Stimulated activated CD4-positive, alpha-beta T cell treated with anti-CD3 and anti-CD28 coated beads, Interleukin-12 subunit alpha, Interleukin-12 subunit beta, amount 100 ng/mL, for 24 hours (primary cell): ENCODE results near the gene LSM5.
A peak's percentile ranks its signal among the peaks of the same experiment; 100 is the strongest.
"Not testable (repeated sequence)": the region's sequence is repeated elsewhere in the genome, so short reads cannot be mapped to it uniquely, and the experiment has no call there.

Source experiments
- DNase-seq, 2 experiments: peaks; one replicate each; pipeline ENCODE4 v3.0.0-alpha.2; 2020; ENCODE audit warnings: low read depth in 2 of 2

LSM5 gene

DNA sequence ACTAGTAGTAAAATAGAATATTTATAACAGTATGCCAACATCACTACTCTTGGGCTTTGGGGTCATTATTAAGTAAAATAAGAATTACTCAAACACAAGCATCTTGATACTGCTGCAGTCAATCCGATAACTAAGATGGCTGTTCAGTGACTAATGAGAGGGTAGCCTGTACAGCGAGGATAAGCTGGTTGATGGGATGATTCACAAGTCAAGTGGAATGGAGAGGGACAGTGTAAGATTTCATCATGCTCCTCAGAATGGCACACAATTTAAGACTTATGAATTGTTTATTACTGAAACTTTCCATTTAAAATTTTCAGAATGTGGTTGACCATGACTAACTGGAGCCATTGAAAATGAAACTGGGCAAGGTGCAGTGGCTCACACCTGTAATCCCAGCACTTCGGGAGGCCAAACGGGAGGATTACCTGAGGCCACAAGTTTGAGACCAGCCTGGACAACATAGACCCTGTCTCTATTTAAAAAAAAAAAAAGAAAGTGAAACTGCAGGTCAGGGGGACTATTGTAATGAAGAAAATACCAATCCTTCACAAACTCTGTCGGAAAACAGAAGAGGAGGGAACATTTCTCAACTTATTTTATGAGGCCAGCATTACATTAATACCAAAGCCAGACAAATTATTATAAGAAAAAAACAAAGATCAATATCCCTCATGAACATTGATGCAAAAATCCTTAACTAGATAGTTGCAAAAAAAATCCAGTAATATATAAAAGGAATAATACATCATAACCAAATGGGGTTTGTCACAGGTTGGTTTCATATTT, 16.3 kb upstream of the LSM5 start:
- no peak for DNase-seq

DNA sequence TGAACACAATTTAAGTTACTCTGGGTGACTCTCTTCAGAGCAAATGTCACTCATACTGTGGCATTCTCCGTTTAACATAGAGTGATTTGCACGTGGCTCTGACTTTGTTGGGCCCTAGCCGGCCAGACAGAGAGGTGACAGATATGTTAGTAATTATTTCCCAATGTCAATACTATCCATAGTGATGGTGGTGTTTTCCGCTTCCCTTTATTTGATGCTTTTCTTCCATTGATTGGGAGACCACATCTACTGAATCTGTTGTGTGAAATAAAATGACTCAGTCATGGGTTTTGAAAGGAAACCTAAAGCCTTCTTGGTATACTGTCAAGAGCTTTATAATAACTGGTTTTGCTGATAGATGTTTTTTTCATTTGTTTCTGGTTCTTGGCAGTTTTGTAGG, 12.5 kb upstream of the LSM5 start:
- DNase-seq: no peak

DNA sequence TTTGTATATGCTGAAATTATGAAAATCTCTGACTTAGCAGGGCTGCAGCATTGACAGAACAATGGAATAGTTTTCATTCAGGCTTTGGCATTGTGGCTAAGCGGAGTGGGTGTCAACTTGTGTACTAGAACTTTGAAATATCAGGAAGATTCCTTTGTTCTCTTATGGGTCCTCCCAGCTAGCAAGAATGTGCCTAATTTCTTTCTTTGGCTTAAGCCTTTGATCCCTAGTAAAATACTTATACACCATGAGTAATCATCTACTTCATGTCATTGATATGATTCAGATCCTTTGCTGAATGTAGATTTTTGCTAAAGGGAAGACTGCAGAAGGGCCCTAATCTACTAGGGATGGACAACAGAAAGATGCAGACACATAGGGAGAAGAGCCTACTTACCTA, 11.3 kb upstream of the LSM5 start:
- no peak for DNase-seq

DNA sequence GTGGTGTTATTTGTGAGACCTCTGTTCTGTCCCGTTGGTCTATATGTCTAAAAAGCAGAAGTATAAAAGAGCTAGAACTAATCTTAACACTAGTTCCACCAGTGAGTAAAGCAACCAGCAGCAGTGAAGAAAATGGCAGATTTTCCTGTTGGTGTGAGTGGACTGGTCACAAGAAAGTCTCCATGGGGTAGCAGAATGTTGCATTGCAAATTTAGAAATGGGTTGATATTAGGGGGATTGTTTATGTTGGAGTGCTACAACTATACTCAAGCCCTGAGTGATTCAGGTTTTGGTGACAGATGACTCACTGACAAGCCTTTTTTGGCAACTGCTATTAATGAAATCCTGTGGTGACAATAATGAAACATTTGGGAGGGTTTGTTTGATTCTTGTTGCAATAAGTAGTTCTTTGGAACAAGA, 10.8 kb upstream of the LSM5 start:
- no peak for DNase-seq

DNA sequence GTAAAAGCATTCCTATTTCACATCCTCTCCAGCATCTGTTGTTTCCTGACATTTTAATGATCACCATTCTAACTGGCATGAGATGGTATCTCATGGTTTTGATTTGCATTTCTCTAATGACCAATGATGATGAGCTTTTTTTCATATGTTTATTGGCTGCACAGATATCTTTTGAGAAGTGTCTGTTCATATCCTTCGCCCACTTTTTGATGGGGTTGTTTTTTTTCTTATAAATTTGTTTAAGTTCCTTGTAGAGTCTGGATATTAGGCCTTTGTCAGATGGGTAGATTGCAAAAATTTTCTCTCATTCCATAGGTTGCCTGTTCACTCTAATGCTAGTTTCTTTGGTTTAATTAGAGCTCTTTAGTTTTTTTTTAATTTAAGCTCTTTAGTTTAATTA, 10.0 kb upstream of the LSM5 start:
- DNase-seq: not testable (repeated sequence)

DNA sequence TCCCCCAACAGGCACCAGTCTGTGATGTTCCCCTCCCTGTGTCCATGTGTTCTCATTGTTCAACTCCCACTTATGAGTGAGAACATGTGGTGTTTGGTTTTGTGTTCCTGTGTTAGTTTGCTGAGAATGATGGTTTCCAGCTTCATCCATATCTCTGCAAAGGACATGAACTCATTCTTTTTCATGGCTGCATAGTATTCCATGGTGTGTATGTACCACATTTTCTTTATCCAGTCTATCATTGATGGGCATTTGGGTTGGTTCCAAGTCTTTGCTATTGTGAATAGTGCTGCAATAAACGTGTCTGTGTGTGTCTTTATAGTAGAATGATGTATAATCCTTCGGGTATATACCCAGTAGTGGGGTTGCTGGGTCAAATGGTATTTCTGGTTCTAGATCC, 9.6 kb upstream of the LSM5 start:
- not testable (repeated sequence) for DNase-seq

DNA sequence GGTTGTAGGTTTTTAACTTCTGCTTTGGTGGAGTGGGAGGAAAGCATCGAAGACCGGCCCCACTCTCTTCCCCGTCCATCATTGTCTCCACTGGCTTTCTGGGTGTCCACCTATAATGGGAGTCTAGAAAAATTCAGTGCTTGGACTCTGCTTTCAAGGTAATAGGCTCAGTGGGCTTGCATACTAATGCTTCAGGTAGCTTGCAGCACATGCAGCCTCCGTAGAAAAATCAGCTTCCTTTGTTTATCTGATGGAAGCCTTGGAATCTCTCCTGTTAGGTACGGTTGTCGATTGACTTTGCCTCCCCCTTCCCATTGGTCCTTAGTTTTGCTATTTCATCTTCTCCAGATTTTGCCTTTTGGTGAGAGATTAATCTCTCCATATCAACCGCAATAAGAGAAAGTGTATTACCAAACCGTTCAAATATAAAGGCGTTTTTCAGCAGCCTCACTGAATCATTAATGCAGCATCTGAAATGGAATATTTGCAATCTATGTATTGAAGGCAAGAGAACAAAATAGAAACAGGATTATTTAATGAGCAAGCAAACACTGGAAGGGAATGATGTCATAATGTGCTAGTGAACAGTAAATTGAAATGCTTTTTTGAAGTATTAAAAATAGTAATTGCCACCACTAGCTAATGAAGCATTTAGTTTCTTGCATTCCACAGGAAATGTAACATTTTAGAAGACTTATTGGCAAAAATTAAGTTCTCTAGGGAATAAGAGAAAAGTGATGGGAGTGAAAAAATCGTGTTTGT, 6.1 kb upstream of the LSM5 start:
- DNase-seq: no peak

DNA sequence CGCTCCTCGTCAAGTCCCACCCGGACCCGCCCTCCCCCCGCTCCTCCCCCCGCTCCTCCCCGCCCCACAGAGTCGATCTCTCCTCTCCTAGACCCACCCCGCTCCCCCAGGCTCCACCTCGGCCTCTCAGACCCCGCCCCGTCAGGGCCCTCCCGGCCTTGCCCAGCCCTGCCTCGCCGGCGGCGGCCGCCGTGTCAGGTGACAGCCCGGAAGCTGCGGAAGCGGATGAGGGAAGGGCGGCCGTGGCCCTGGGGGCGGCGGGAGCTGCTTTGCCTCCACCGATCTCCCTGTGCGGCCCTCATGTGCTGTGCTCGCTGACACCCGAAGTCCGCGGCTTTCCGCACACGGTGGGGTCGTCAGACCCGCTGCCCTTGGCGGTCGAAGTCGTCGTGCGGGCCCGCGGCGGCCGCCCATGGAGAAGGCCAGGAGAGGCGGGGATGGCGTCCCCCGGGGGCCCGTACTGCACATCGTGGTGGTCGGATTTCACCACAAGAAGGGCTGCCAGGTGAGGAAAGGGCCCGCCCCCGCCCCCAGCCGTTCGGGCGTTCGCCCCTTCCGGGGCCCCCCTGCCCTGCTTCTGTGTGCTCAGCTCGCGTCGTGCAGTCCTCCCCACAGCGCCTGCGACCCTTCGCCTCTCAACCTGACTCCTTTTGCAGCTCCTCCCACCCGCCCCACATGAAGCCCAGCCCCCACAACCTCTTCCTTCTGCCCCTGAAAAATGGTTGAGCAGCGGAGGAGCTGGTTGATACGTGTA, 5.3 kb upstream of the LSM5 start, which contains the start of gene AVL9:
TSS of gene AVL9 (plus strand) at position 192 of the 754 bp plus-strand sequence. CDS start at position 413, 221 bp downstream.
- peak; percentile 98 to 99 for DNase-seq

DNA sequence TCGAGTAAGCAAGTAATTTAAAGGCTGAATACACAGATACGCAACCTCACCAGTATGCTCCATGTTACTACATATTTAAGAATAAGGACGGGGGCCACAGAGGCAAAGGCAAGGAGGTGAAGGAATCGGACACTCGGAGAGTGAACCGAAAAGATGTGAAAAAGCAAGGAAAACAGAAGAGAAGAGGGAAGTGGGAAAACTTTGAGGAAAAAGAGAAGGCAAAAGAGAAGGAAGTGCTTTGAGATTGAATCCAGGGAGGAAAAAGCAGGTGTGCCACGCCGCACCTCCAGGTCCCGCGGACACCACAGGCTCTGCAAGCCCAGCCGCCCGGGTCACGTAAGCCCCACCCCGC, 4.7 kb upstream of the LSM5 start:
- no peak for DNase-seq

DNA sequence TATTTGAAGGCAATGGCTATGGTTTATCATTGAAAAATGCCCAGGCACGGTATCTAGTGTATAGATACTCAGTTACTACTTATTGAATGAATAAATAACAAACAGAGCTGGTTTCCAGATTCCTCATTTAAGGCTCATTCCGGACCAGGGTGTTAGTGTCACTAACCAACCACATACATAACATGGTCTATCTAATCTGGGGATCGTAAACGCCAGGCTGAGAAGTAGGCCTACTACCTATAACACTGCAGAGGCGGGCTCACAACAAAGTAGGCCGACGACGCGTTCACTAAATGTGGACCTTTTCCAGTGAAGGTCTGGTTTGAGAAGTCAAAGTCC, 423 bp downstream of the LSM5 start:
- no peak for DNase-seq

DNA sequence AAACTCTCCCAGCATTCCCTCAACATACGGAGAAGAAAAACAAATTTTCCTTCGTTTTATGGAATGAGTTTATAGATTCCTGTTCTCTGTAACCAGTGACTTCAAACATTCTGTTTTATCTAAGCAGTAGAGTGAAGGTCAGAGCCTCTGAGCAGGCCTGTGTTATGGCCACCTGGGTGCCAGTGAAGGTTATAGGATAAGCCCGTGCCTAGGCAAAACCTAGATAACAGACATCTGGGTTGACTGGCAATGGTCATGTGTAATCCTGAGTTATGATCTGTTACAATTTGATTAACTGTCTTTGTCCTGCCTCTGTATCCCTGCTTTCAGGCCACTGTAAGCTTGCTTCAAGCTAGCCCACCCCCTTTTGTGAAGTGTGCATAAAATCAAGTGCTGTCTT, 8.3 kb downstream of the LSM5 start:
- no peak for DNase-seq

DNA sequence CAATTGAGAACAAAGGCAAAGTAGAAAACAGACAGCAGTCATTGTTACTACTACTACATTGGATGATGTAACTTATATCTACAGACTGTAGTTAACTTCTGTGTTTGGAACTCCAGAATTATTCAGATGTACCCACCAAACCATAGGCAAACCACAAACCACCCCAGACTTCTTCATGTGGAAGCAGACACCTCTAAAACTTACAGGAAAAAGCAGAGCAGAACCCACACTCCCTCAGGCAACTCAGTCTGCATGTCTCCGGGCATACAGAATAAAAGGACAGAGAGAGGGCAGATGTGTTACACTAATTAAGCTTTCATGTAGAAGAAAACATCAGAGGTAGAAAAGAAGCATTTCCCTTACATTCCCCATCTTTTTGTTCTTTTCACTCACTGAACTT, 9.0 kb downstream of the LSM5 start:
- no peak for DNase-seq

DNA sequence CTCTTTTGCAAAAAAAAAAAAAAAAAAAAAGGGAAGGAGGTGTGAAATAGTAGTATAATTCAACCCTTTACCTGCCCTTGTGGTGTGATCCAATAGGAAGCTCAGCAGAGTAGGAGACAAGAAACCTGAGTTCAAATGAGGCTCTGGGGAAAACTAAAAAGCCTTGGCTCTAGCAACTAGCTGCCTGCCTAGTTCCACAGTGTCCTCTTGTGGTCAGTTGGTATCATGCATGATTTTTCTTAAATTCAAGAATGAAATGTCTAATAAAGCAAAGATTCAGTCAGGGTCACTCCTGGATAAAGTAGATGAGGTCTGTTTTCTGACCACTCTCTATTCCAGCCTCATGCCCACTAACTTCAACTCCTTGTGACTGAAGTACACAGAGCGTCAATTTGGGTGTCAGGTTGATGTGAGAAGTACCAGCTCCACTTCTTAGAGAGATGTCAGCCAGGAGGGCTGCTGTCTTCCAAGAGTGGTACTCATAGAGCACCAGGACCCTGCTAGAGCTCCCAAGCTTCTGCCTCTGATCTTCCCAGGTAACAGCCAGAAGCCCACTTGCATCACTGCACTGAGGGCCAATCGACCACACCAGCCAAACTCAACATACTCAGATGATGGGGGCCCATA, 10.5 kb downstream of the LSM5 start:
- no peak for DNase-seq

DNA sequence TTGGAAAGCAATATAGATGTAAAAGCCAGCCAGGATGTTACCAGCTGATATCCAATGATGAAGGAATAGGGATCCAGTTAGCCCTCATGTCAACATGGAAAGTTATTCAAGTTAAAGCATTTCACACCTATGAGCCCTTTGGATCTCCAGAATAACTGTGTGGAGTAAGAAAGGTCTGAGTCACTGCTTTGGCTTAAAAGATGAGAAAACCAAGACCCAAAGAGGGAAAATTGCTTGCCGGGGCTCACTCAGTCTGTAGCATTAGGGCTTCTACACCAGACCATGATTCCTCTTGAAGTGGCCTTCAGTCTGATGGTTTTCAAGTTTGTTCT, 12.6 kb downstream of the LSM5 start:
- no peak for DNase-seq

DNA sequence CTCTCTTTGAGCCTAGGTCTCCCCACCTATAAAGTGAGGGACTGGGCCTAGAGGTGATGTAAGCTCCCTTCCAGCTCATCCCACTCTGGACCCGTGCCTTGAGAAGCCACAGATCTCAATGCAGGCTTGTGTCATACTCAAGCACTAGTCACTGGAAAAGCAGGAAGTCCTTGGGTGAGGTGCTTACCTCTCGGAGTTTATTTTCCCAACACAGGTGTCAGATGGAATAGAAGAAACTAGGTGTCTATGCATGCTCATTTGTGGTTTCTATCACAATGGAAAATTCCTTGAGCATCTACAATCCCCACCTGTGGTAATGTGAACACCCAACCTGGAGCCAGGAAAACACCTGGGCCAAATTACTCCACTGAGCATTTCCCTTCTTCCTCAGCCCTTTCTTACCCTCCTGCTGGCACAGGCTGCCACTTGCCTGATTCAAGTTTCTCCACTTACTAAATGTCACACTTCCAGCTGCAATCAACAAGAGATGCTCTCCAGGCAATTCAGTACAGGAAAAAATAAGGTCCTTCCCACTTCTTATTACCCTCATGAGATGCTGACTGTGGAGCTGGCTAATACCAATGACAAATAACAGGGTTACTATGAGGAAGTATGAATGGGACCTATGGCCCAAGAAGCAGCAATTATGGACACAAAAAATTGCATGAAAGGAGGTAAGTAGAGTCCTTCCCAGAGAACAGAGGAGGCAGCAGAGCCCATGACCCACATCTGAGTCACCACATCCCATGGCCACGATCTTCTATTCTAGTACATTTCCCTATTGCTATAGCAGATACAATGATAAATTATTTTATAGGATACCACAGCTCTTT, 13.1 kb downstream of the LSM5 start:
- DNase-seq: no peak

DNA sequence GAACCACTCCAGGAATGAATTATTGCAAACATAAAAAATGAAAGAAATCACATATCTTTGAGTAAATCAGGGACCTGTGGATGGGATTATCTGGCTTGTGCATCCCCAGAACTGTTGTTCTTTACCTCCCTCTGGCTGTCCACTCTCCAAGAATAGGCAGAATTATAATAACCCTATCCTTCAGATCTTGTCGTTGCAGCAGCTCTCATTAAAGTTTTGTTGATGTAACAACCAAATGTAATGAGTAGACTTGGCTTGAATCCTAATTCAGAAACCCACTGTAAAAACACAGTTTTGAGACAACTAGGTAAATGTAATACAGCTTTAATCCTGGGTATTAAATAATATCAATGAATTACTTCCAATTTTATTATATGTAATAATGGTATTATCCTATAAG, 16.2 kb downstream of the LSM5 start:
- DNase-seq: no peak

DNA sequence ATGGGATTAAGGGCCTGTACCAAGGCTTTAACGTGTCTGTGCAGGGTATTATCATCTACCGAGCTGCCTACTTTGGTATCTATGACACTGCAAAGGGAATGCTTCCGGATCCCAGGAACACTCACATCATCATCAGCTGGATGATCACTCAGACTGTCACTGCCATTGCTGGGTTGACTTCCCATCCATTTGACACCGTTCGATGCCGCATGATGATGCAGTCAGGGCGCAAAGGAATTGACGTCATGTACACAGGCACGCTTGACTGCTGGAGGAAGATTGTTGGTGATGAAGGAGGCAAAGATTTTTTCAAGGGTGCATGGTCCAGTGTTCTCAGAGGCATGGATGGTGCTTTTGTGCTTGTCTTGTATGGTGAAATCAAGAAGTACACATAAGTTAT, 18.2 kb downstream of the LSM5 start:
- DNase-seq: no peak

DNA sequence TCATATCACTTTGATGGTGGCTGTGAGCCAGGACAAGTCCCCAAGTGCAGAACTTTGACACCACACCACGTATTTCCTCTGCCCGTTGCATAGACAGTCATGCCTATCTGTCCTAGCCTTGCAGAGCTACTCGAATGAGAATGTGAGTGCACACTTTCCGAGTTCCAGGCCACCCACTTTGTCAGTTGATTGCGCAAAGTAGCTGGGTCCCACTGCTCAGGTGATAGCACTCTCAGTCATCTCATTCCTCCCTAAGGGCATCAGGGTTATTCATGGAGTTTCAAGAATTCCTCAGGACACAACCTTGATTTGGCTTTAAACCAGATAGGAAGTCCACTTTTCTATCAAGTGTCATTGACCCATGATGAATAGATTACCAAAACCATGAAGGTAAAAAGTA, 19.3 kb downstream of the LSM5 start:
- DNase-seq: no peak

DNA sequence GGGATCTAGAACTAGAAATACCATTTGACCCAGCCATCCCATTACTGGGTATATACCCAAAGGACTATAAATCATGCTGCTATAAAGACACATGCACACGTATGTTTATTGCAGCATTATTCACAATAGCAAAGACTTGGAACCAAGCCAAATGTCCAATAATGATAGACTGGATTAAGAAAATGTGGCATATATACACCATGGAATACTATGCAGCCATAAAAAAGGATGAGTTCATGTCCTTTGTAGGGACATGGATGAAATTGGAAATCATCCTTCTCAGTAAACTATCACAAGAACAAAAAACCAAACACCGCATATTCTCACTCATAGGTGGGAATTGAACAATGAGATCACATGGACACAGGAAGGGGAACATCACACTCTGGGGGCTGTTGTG, 20.2 kb downstream of the LSM5 start:
- DNase-seq: not testable (repeated sequence)

DNA sequence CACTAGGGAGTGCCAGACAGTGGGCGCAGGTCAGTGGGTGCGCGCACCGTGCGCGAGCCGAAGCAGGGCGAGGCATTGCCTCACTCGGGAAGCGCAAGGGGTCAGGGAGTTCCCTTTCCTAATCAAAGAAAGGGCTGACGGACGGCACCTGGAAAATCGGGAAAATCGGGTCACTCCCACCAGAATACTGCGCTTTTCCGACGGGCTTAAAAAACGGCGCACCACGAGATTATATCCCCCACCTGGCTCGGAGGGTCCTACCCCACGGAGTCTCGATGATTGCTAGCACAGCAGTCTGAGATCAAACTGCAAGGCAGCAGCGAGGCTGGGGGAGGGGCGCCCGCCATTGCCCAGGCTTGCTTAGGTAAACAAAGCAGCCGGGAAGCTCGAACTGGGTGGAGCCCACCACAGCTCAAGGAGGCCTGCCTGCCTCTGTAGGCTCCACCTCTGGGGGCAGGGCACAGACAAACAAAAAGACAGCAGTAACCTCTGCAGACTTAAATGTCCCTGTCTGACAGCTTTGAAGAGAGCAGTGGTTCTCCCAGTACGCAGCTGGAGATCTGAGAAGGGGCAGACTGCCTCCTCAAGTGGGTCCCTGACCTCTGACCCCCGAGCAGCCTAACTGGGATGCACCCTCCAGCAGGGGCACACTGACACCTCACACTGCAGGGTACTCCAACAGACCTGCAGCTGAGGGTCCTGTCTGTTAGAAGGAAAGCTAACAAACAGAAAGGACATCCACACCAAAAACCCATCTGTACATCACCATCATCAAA, 25.4 kb downstream of the LSM5 start:
- not testable (repeated sequence) for DNase-seq

DNA sequence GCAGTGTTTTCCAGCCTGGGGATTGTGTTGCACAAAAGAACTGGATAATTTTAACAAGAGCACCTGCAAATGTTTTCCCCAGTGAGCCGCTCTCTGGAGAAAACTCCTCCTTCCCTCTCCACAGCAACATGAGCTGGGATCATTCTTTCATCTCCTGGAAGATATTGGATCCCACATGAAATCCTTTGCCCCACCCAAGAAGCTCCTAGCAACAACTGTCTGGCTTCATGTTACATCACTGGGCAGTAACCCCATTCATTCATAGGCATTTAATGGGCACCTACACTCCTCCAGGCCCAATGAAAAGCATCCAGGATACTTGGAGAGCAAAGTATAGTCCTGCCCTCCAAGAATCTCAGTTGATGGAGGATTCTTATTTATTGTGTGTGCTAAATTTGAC, 27.2 kb downstream of the LSM5 start:
- DNase-seq: no peak
